ENCODE results near the gene OR5K1.

The OR5K1 gene

DNA sequence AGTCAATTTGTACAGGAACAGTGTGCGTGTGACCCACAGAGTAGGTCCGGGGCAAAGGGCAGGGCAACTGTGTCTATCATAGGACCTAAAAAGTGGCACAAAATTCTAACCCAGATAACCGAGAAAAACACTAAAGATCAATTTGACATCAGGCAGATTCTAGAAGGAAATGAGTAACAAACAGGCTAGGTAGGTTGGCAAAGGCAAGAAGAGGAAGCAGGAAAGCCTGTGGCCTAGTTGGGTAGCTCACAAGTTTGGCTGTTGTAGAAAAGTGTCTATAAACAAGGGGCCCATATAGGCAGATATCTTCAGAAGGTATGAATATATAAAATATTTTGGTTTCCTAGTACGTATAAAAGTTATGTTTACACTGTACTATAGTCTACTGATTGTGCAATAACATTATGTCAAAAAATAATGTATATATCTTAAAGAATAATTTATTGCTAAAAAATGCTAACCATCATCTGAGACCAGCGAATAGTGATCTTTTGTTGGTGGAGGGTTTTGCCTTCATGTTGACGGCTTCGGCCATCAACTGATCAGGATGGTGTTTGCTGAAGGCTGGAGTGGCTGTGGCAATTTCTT lies 13.3 kb upstream of the OR5K1 start:
- Histone ChIP-seq H3K4me1 (ENCODE audit: control insufficient read depth, insufficient read depth, low read length) (no peaks in the 10 kb centered on the region), H3K9me3 (ENCODE audit: control insufficient read depth, insufficient read depth, low read depth, low read length) (no peaks in the 10 kb centered on the region), H3K4me3 (ENCODE audit: low read depth, low read length) (no peak overlapping the region), H3K27ac (ENCODE audit: extremely low read depth, low read depth, low read length) (no peak overlapping the region), H3K36me3 (ENCODE audit: control insufficient read depth in 2 of 2, insufficient read depth in 1 of 2, low read length in 2 of 2) (no peaks in the 10 kb centered on the region)
- ChIA-PET POLR2A (no interaction called here), CTCF (no interaction called here)
- TF ChIP-seq ZNF776 (tag by site-specific recombination; IDR thresholded peaks at IDR 0.05; ENCODE audit: borderline replicate concordance), result no peak
- no peak for TF ChIP-seq ZNF654 (tag by site-specific recombination; IDR thresholded peaks at IDR 0.05; ENCODE audit: low read depth)
- no peak for TF ChIP-seq ZNF174 (tag by site-specific recombination; IDR thresholded peaks at IDR 0.05)
- TF ChIP-seq ZNF544 (tag by site-specific recombination; IDR thresholded peaks at IDR 0.05), result no peak
- TF ChIP-seq, protein P1, sequence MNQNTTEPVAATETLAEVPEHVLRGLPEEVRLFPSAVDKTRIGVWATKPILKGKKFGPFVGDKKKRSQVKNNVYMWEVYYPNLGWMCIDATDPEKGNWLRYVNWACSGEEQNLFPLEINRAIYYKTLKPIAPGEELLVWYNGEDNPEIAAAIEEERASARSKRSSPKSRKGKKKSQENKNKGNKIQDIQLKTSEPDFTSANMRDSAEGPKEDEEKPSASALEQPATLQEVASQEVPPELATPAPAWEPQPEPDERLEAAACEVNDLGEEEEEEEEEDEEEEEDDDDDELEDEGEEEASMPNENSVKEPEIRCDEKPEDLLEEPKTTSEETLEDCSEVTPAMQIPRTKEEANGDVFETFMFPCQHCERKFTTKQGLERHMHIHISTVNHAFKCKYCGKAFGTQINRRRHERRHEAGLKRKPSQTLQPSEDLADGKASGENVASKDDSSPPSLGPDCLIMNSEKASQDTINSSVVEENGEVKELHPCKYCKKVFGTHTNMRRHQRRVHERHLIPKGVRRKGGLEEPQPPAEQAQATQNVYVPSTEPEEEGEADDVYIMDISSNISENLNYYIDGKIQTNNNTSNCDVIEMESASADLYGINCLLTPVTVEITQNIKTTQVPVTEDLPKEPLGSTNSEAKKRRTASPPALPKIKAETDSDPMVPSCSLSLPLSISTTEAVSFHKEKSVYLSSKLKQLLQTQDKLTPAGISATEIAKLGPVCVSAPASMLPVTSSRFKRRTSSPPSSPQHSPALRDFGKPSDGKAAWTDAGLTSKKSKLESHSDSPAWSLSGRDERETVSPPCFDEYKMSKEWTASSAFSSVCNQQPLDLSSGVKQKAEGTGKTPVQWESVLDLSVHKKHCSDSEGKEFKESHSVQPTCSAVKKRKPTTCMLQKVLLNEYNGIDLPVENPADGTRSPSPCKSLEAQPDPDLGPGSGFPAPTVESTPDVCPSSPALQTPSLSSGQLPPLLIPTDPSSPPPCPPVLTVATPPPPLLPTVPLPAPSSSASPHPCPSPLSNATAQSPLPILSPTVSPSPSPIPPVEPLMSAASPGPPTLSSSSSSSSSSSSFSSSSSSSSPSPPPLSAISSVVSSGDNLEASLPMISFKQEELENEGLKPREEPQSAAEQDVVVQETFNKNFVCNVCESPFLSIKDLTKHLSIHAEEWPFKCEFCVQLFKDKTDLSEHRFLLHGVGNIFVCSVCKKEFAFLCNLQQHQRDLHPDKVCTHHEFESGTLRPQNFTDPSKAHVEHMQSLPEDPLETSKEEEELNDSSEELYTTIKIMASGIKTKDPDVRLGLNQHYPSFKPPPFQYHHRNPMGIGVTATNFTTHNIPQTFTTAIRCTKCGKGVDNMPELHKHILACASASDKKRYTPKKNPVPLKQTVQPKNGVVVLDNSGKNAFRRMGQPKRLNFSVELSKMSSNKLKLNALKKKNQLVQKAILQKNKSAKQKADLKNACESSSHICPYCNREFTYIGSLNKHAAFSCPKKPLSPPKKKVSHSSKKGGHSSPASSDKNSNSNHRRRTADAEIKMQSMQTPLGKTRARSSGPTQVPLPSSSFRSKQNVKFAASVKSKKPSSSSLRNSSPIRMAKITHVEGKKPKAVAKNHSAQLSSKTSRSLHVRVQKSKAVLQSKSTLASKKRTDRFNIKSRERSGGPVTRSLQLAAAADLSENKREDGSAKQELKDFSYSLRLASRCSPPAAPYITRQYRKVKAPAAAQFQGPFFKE (tag by site-specific recombination; IDR thresholded peaks at IDR 0.05; ENCODE audit: borderline replicate concordance), result no peak
- TF ChIP-seq ZNF302 (tag by site-specific recombination; IDR thresholded peaks at IDR 0.05; ENCODE audit: low read depth), result no peak
- TF ChIP-seq ZNF214 (tag by site-specific recombination; IDR thresholded peaks at IDR 0.05; ENCODE audit: borderline replicate concordance), result no peak
- no peak for TF ChIP-seq ZBTB1 (tag by site-specific recombination; IDR thresholded peaks at IDR 0.05)
- no peak for TF ChIP-seq ZNF23 (tag by site-specific recombination; IDR thresholded peaks at IDR 0.05; ENCODE audit: borderline replicate concordance)
- TF ChIP-seq ZNF433 (tag by site-specific recombination; IDR thresholded peaks at IDR 0.05; ENCODE audit: low read depth), result no peak
- TF ChIP-seq PRDM1 (tag by site-specific recombination; IDR thresholded peaks at IDR 0.05), result no peak
- no peak for TF ChIP-seq ZNF514 (tag by site-specific recombination; IDR thresholded peaks at IDR 0.05)
- TF ChIP-seq, protein P2, sequence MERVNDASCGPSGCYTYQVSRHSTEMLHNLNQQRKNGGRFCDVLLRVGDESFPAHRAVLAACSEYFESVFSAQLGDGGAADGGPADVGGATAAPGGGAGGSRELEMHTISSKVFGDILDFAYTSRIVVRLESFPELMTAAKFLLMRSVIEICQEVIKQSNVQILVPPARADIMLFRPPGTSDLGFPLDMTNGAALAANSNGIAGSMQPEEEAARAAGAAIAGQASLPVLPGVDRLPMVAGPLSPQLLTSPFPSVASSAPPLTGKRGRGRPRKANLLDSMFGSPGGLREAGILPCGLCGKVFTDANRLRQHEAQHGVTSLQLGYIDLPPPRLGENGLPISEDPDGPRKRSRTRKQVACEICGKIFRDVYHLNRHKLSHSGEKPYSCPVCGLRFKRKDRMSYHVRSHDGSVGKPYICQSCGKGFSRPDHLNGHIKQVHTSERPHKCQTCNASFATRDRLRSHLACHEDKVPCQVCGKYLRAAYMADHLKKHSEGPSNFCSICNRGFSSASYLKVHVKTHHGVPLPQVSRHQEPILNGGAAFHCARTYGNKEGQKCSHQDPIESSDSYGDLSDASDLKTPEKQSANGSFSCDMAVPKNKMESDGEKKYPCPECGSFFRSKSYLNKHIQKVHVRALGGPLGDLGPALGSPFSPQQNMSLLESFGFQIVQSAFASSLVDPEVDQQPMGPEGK (tag by site-specific recombination; IDR thresholded peaks at IDR 0.05), result no peak
- no peak for TF ChIP-seq SETDB1 (IDR thresholded peaks at IDR 0.05; ENCODE audit: insufficient read length, low read length)

DNA sequence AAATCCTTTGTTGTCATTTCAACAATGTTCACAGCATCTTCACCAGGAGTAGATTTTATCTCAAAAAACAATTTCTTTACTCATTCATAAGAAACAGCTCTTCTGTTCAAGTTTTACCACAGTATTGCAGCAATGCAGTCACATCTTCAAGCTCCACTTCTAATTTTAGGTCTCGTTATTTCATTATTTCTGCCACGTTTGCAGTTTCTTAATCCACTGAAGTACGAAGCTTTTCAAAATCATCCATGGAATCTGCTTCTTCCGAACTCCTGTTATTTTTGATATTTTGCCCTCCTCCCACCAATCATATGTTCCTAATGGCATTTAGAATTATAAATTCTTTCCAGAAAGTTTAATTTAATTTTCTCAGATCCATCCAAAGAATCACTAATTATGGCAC lies 12.6 kb upstream of the OR5K1 start:
- POLR2A ChIA-PET, result no interaction called here
- no peak overlapping the region for H3K4me3 ChIP-seq (ENCODE audit: low read depth, low read length)
- CTCF ChIA-PET, result no interaction called here
- H3K4me1 ChIP-seq (ENCODE audit: control insufficient read depth, insufficient read depth, low read length), result no peaks in the 10 kb centered on the region
- H3K36me3 ChIP-seq (ENCODE audit: control insufficient read depth in 2 of 2, insufficient read depth in 1 of 2, low read length in 2 of 2), result no peaks in the 10 kb centered on the region
- H3K9me3 ChIP-seq (ENCODE audit: control insufficient read depth, insufficient read depth, low read depth, low read length), result no peaks in the 10 kb centered on the region
- no peak overlapping the region for H3K27ac ChIP-seq (ENCODE audit: extremely low read depth, low read depth, low read length)
- TF ChIP-seq ZNF391 (tag by site-specific recombination; IDR thresholded peaks at IDR 0.05; ENCODE audit: borderline replicate concordance, low read depth) (no peak), MEIS1 (CRISPR knock-in tag; IDR thresholded peaks at IDR 0.05; ENCODE audit: borderline replicate concordance) (no peak)
- TF ChIP-seq, protein P3, sequence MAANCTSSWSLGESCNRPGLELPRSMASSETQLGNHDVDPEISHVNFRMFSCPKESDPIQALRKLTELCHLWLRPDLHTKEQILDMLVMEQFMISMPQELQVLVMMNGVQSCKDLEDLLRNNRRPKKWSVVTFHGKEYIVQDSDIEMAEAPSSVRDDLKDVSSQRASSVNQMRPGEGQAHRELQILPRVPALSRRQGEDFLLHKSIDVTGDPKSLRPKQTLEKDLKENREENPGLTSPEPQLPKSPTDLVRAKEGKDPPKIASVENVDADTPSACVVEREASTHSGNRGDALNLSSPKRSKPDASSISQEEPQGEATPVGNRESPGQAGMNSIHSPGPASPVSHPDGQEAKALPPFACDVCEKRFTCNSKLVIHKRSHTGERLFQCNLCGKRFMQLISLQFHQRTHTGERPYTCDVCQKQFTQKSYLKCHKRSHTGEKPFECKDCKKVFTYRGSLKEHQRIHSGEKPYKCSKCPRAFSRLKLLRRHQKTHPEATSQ (tag by site-specific recombination; IDR thresholded peaks at IDR 0.05), result no peak
- TF ChIP-seq, protein P4, sequence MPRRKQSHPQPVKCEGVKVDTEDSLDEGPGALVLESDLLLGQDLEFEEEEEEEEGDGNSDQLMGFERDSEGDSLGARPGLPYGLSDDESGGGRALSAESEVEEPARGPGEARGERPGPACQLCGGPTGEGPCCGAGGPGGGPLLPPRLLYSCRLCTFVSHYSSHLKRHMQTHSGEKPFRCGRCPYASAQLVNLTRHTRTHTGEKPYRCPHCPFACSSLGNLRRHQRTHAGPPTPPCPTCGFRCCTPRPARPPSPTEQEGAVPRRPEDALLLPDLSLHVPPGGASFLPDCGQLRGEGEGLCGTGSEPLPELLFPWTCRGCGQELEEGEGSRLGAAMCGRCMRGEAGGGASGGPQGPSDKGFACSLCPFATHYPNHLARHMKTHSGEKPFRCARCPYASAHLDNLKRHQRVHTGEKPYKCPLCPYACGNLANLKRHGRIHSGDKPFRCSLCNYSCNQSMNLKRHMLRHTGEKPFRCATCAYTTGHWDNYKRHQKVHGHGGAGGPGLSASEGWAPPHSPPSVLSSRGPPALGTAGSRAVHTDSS (tag by site-specific recombination; IDR thresholded peaks at IDR 0.05), result no peak

All from HEK293 (cell line).